ENCODE results near the gene MYCBP2.

DNA sequence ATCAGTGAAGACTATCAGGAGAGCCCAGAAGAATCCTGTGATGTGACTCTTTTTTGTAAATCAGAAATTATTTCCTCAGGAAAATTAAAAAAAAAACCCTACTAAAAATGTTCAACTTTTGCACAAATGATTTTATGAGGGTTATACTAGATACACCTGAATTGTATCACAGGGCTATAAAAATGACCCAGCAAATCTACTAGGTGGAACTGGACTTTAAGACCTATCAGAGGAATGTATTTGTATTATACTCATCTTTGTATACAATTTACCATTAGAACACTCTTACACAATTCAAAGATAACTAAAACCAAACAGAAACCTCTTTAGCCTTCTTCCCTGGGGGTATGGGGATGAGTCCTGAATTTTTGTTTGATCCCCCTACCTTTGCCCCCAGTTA lies 307.1 kb downstream of the MYCBP2 start:
- TF ChIP-seq, protein P1, sequence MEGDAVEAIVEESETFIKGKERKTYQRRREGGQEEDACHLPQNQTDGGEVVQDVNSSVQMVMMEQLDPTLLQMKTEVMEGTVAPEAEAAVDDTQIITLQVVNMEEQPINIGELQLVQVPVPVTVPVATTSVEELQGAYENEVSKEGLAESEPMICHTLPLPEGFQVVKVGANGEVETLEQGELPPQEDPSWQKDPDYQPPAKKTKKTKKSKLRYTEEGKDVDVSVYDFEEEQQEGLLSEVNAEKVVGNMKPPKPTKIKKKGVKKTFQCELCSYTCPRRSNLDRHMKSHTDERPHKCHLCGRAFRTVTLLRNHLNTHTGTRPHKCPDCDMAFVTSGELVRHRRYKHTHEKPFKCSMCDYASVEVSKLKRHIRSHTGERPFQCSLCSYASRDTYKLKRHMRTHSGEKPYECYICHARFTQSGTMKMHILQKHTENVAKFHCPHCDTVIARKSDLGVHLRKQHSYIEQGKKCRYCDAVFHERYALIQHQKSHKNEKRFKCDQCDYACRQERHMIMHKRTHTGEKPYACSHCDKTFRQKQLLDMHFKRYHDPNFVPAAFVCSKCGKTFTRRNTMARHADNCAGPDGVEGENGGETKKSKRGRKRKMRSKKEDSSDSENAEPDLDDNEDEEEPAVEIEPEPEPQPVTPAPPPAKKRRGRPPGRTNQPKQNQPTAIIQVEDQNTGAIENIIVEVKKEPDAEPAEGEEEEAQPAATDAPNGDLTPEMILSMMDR (IDR thresholded peaks at IDR 0.05), result no peak
- TF ChIP-seq EP300 (IDR thresholded peaks at IDR 0.05), result no peak

Data from tibial nerve (tissue), 4 donors.